Measurements from ENCODE around the gene HADHA.

- TF ChIP-seq CTCF (IDR thresholded peaks at IDR 0.05) (no peak), POLR2A (IDR thresholded peaks at IDR 0.05) (no peak)
Observed at GRCh38 chr2:26216587-26216986, 27.8 kb downstream of the HADHA start.
